WERI-Rb-1 (cell line): Measurements from ENCODE around the gene NT5DC4.
"Not testable (repeated sequence)": the region's sequence is repeated elsewhere in the genome, so short reads cannot be mapped to it uniquely, and the experiment has no call there.

Source experiments
- DNase-seq: peaks from one replicate; pipeline ENCODE4 v3.0.0-alpha.2; 2020
- H3K27ac ChIP-seq: fragments of 250-450 bp; sonication (Bioruptor Pico); 2 replicates; pipeline ENCODE4 v1.5.1; 2020; ENCODE audit warnings: mild to moderate bottlenecking, moderate library complexity
- H3K27me3 ChIP-seq: fragments of 250-450 bp; sonication (Bioruptor Pico); 2 replicates; pipeline ENCODE4 v1.5.1; 2021; ENCODE audit warnings: mild to moderate bottlenecking, low read depth, moderate library complexity; ENCODE audit not compliant: insufficient read depth, severe bottlenecking
- H3K36me3 ChIP-seq: fragments of 250-450 bp; sonication (Bioruptor Pico); 2 replicates; pipeline ENCODE4 v1.5.1; 2020; ENCODE audit warnings: mild to moderate bottlenecking, moderate library complexity
- H3K4me3 ChIP-seq: 2 replicates; pipeline ENCODE4 v1.5.1; 2011; ENCODE audit warnings: low read depth, mild to moderate bottlenecking, control low read depth, low read length
- H3K9me3 ChIP-seq: fragments of 250-450 bp; sonication (Bioruptor Pico); 2 replicates; pipeline ENCODE4 v1.5.1; 2021; ENCODE audit warnings: mild to moderate bottlenecking, moderate library complexity; ENCODE audit not compliant: severe bottlenecking
- CTCF ChIP-seq: IDR thresholded peaks from 2 replicates; pipeline ENCODE4 v1.5.1; 2011; ENCODE audit warnings: low read depth, mild to moderate bottlenecking, control low read depth, inconsistent platforms, low read length

The NT5DC4 gene

DNA sequence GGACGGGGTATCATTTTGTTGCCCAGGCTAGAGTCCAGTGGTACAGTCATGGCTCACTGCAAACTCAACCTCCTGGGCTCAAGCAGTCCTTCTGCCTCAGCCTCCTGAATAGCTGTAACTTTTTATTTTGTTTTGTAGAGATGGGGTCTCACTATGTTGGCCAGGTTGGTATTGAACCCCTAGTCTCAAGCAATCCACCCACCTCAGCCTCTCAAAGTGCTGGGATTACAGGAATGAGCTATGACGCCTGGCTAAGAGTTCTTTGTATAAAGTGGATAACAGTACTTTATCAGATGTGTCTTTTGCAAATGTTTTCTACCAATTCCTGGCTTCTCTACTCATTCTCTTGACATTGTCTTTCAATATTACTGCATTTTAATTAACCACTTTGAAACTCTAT is 17.1 kb upstream of the NT5DC4 start:
- no peak for DNase-seq
- no peak overlapping the region for H3K27ac ChIP-seq
- no peak for TF ChIP-seq CTCF
- no peaks in the 10 kb centered on the region for H3K9me3 ChIP-seq
- no peaks in the 10 kb centered on the region for H3K27me3 ChIP-seq
- H3K36me3 ChIP-seq: no peaks in the 10 kb centered on the region
- H3K4me3 ChIP-seq: no peak overlapping the region

- TF ChIP-seq CTCF: no peak
- no peaks in the 10 kb centered on the region for H3K36me3 ChIP-seq
- no peak overlapping the region for H3K27ac ChIP-seq
- DNase-seq: no peak
- no peaks in the 10 kb centered on the region for H3K27me3 ChIP-seq
- H3K9me3 ChIP-seq: no peaks in the 10 kb centered on the region
- no peak overlapping the region for H3K4me3 ChIP-seq
These were observed 15.2 kb upstream of the NT5DC4 start for GRCh38 chr2:112705575-112705974.

- H3K4me3 ChIP-seq: no peak overlapping the region
- TF ChIP-seq CTCF: no peak
These were observed 14.6 kb upstream of the NT5DC4 start for GRCh38 chr2:112706170-112706664.

GRCh38 chr2:112706947-112707346 is 13.9 kb upstream of the NT5DC4 start:
- H3K27ac ChIP-seq, DNase-seq, H3K36me3 ChIP-seq, H3K27me3 ChIP-seq, H3K9me3 ChIP-seq, H3K4me3 ChIP-seq: not testable (repeated sequence)

More at GRCh38 chr2:112706170-112706664, 14.6 kb upstream of the NT5DC4 start:
- Histone ChIP-seq H3K36me3 (no peaks in the 10 kb centered on the region), H3K9me3 (no peaks in the 10 kb centered on the region), H3K27ac (no peak overlapping the region), H3K27me3 (no peaks in the 10 kb centered on the region)
- DNase-seq: no peak

GRCh38 chr2:112708968-112709367 is 11.9 kb upstream of the NT5DC4 start:
- no peak overlapping the region for H3K4me3 ChIP-seq
- H3K27me3 ChIP-seq: no peaks in the 10 kb centered on the region
- DNase-seq: peak; percentile 71
- no peak for TF ChIP-seq CTCF
- no peaks in the 10 kb centered on the region for H3K36me3 ChIP-seq
- H3K9me3 ChIP-seq: no peaks in the 10 kb centered on the region
- H3K27ac ChIP-seq: no peak overlapping the region; the same call in none of the 2 replicates

DNA sequence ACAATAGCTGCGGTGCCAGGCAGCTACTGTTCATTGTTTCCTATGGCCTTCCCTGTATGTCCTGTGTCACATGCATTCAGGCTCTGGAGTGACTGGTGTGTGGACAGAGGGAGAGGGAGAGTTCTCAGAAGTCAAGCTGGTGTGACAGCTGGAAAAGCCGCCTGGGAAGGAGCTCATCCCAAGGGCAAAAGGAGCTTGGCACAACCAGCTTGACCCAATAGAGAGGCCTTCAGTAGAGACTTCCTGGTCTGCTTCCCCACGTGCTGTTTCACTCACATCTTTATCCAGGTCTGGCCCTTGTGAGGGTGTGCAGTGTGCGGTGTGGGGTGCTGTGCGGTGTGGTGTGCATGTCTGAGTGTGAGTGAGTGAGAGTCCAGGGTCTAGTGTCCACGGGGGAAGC is 11.1 kb upstream of the NT5DC4 start:
- no peaks in the 10 kb centered on the region for H3K27me3 ChIP-seq
- DNase-seq: peak; percentile 54
- no peaks in the 10 kb centered on the region for H3K9me3 ChIP-seq
- no peak for TF ChIP-seq CTCF
- H3K36me3 ChIP-seq: no peaks in the 10 kb centered on the region
- no peak overlapping the region; the same call in 1 of the 2 replicates for H3K27ac ChIP-seq
- no peak overlapping the region for H3K4me3 ChIP-seq
